K562 (cell line): ENCODE results near the gene ZP3. TPM values are rescaled to one million over a fixed set of nuclear protein-coding genes. Genes with fewer than 3 reads are reported as not detected.

ENCODE experiments used
- BCL6 ChIP-seq: fragments of 250-450 bp; sonication (Bioruptor Pico); IDR thresholded peaks from 2 replicates; pipeline ENCODE4 v1.4.0; 2020
- CBX8 ChIP-seq: fragments of 200-600 bp; sonication (generic); IDR thresholded peaks from 2 replicates; pipeline ENCODE4 v1.6.1; 2012; ENCODE audit warnings: borderline replicate concordance, mixed run types, low read depth, mild to moderate bottlenecking, moderate library complexity, mixed read lengths, low read length, control low read depth, inconsistent platforms; ENCODE audit not compliant: poor library complexity, severe bottlenecking; ENCODE audit errors: extremely low read depth
- CREB3L1 ChIP-seq: fragments of 450-650 bp; IDR thresholded peaks from 2 replicates; pipeline ENCODE4 v1.6.1; 2014; ENCODE audit warnings: low read depth, mild to moderate bottlenecking, moderate library complexity, borderline replicate concordance
- HES1 ChIP-seq: fragments of 450-650 bp; IDR thresholded peaks from 2 replicates; pipeline ENCODE4 v1.6.1; 2016; ENCODE audit warnings: low read depth, mild to moderate bottlenecking, moderate library complexity
- HMBOX1 ChIP-seq: sonication (generic); IDR thresholded peaks from 2 replicates; pipeline ENCODE4 v1.6.1; 2016
- HSF4 ChIP-seq: fragments of 250-450 bp; sonication (Bioruptor Pico); IDR thresholded peaks from 2 replicates; pipeline ENCODE4 v2.1.2; 2022; ENCODE audit warnings: mild to moderate bottlenecking, moderate library complexity, borderline replicate concordance
- KLF16 ChIP-seq: IDR thresholded peaks from 2 replicates; pipeline ENCODE4 v1.6.1; 2016; ENCODE audit warnings: antibody characterized with exemption
- MAFK ChIP-seq: IDR thresholded peaks from 2 replicates; pipeline ENCODE4 v1.6.1; 2011; ENCODE audit warnings: low read length, improper control_type of control experiment
- MCM3 ChIP-seq: fragments of 450-650 bp; IDR thresholded peaks from 2 replicates; pipeline ENCODE4 v1.6.1; 2016
- MYNN ChIP-seq, 2 experiments: sonication (generic); formaldehyde crosslinking in 1 of 2; IDR thresholded peaks; 2 replicates each; pipeline versions ENCODE4 v1.5.0 to v1.6.1; 2016 to 2020; ENCODE audit warnings: antibody characterized with exemption in 1 of 2, missing genetic modification reagents in 1 of 2
- NR0B1 ChIP-seq: fragments of 450-650 bp; IDR thresholded peaks from one replicate; pipeline ENCODE4 v1.6.1; 2018; ENCODE audit warnings: mild to moderate bottlenecking, moderate library complexity; ENCODE audit not compliant: partially characterized antibody
- NR1H2 ChIP-seq: sonication (generic); formaldehyde crosslinking; IDR thresholded peaks from 2 replicates; pipeline ENCODE4 v1.4.0; 2020; ENCODE audit warnings: mild to moderate bottlenecking, missing genetic modification reagents
- SLC30A9 ChIP-seq: fragments of 250-450 bp; sonication (Bioruptor Pico); IDR thresholded peaks from 2 replicates; pipeline ENCODE4 v1.8.0; 2022; ENCODE audit warnings: mild to moderate bottlenecking, moderate library complexity
- TAF7 ChIP-seq: fragments of 450-650 bp; IDR thresholded peaks from 2 replicates; pipeline ENCODE4 v1.6.1; 2016; ENCODE audit warnings: missing genetic modification characterization, missing compliant biosample characterization
- UBTF ChIP-seq, 2 experiments: IDR thresholded peaks; 2 replicates each; pipeline ENCODE4 v1.6.1; 2012; ENCODE audit warnings: improper control_type of control experiment in 2 of 2, low read depth in 2 of 2, low read length in 2 of 2, borderline replicate concordance in 1 of 2
- WHSC1 ChIP-seq: IDR thresholded peaks from one replicate; pipeline ENCODE4 v1.6.1; 2012; ENCODE audit warnings: low read length, control low read depth, inconsistent platforms
- ZKSCAN3 ChIP-seq: fragments of 250-450 bp; sonication (Bioruptor Pico); IDR thresholded peaks from 2 replicates; pipeline ENCODE4 v1.4.0; 2020
- ZNF165 ChIP-seq: fragments of 250-450 bp; sonication (Bioruptor Pico); IDR thresholded peaks from 2 replicates; pipeline ENCODE4 v1.4.0; 2020; ENCODE audit warnings: borderline replicate concordance
- ZNF23 ChIP-seq: fragments of 250-450 bp; sonication (Bioruptor Pico); IDR thresholded peaks from 2 replicates; pipeline ENCODE4 v1.4.0; 2020; ENCODE audit warnings: mild to moderate bottlenecking
- ZNF699 ChIP-seq: fragments of 250-450 bp; sonication (Bioruptor Pico); IDR thresholded peaks from 2 replicates; pipeline ENCODE4 v1.8.0; 2021; ENCODE audit warnings: mild to moderate bottlenecking, moderate library complexity; ENCODE audit not compliant: insufficient replicate concordance
- ZNF79 ChIP-seq: fragments of 250-450 bp; sonication (Bioruptor Pico); IDR thresholded peaks from 2 replicates; pipeline ENCODE4 v1.4.0; 2020; ENCODE audit warnings: low read depth, mild to moderate bottlenecking, moderate library complexity
- ZSCAN32 ChIP-seq: fragments of 450-650 bp; formaldehyde crosslinking; IDR thresholded peaks from 2 replicates; pipeline ENCODE4 v1.4.0; 2020; ENCODE audit warnings: mild to moderate bottlenecking, moderate library complexity
- polyA plus RNA-seq, 8 experiments: library from polyadenylated mRNA; depleted of rRNA in 4 of 8; stranded (reverse) in 5 of 8; unstranded in 3 of 8; fragments of >200 nt; fragmentation: Nextera tagmentation in 2 of 8; fragmentation: Illumina TruSeq in 1 of 8; extraction: Ambion mirVana in 2 of 8; extraction: Trizol in 1 of 8; gene quantifications; 2 replicates each; pipeline versions ENCODE4 v1.2.1 to v1.2.3, GENCODE V29; 2011 to 2014; ENCODE audit warnings: inconsistent platforms in 1 of 8, missing spikeins in 1 of 8
- total RNA-seq, 7 experiments: library from RNA; depleted of rRNA in 6 of 7; stranded (reverse); fragments of >200 nt in 6 of 7; fragmentation: Illumina TruSeq in 2 of 7; extraction: Trizol in 2 of 7; gene quantifications; 2 replicates each; pipeline versions ENCODE4 v1.2.1 to v1.2.3, GENCODE V29; 2011 to 2021; ENCODE audit warnings: low replicate concordance in 1 of 7

ZP3 gene
- total and polyA plus RNA-seq, 9 of the 15 experiments (the other 6 are each of a cell fraction or from before 2014, with no cell fraction given), result 1.4 to 3.8 (median 2.4) TPM

GRCh38 chr7:76397409-76398183, 27.2 kb upstream of the ZP3 start (continued):
- TF ChIP-seq CREB3L1, result peak; percentile 48; the same call in 1 of the 2 replicates
- TF ChIP-seq MYNN (IDR thresholded peaks at IDR 0.05), result no peak; the same call in 1 of the 2 replicates
- TF ChIP-seq MYNN (CRISPR knock-in tag; IDR thresholded peaks at IDR 0.05), result no peak
- TF ChIP-seq BCL6 (CRISPR knock-in tag), result 0 out of 2 replicates have a peak, but pooled peaks have one; percentile 33
- TF ChIP-seq ZNF165 (CRISPR knock-in tag), result no peak
- no peak for TF ChIP-seq ZKSCAN3
- TF ChIP-seq KLF16, result no peak
- TF ChIP-seq HSF4 (CRISPR knock-in tag), result no peak
- no peak for TF ChIP-seq MCM3
- no peak for TF ChIP-seq CBX8
- peak in 1 of 2 experiments; percentile 55; a peak in 1 of 4 replicates for TF ChIP-seq UBTF (IDR thresholded peaks at IDR 0.05; ENCODE audit: borderline replicate concordance in 1 of 2, low read depth in 2 of 2, low read length in 2 of 2)
- TF ChIP-seq MAFK, result no peak
- no peak for TF ChIP-seq HMBOX1
- TF ChIP-seq HES1, result no peak
- TF ChIP-seq WHSC1, result no peak
- peak; percentile 62; the same call in 1 of the 2 replicates for TF ChIP-seq ZNF23
- no peak for TF ChIP-seq NR0B1
- TF ChIP-seq TAF7, result peak; percentile 45; the same call in 1 of the 2 replicates
- no peak for TF ChIP-seq ZSCAN32 (CRISPR knock-in tag)
- no peak for TF ChIP-seq ZNF79 (CRISPR knock-in tag)
- no peak for TF ChIP-seq ZNF699
- no peak for TF ChIP-seq NR1H2 (CRISPR knock-in tag)
- TF ChIP-seq SLC30A9 (CRISPR knock-in tag), result no peak
